SK-N-SH treated with all-trans-retinoic acid at 6 μM for 48 hours (cell line): ENCODE results near the gene PRRT2.

Experiments
- ATAC-seq: fragments of 200-7000 bp; cut with Tn5 transposase; 3 replicates; pipeline ENCODE4 v1.9.1; 2020; ENCODE audit warnings: mild to moderate bottlenecking, moderate library complexity
- ARNTL ChIP-seq: fragments of 450-650 bp; formaldehyde crosslinking; IDR thresholded peaks from 2 replicates; pipeline ENCODE4 v1.5.0; 2020; ENCODE audit warnings: low read depth, mild to moderate bottlenecking, moderate library complexity, borderline replicate concordance
- BACH2 ChIP-seq: fragments of 250-450 bp; sonication (Bioruptor Pico); IDR thresholded peaks from 2 replicates; pipeline ENCODE4 v1.9.0; 2021; ENCODE audit warnings: mild to moderate bottlenecking, borderline replicate concordance
- CREB5 ChIP-seq: fragments of 250-450 bp; sonication (Bioruptor Pico); IDR thresholded peaks from 2 replicates; pipeline ENCODE4 v1.5.1; 2020; ENCODE audit warnings: low read depth, mild to moderate bottlenecking, moderate library complexity
- CSRNP3 ChIP-seq: fragments of 250-450 bp; sonication (Bioruptor Pico); IDR thresholded peaks from 2 replicates; pipeline ENCODE4 v1.5.1; 2021; ENCODE audit warnings: mild to moderate bottlenecking, moderate library complexity
- ESRRG ChIP-seq: fragments of 250-450 bp; sonication (Bioruptor Pico); IDR thresholded peaks from 2 replicates; pipeline ENCODE4 v1.6.1; 2021; ENCODE audit warnings: mild to moderate bottlenecking
- GLIS3 ChIP-seq: fragments of 250-450 bp; sonication (Bioruptor Pico); IDR thresholded peaks from 2 replicates; pipeline ENCODE4 v1.5.0; 2020; ENCODE audit warnings: mild to moderate bottlenecking, moderate library complexity
- ISL1 ChIP-seq: fragments of 250-450 bp; sonication (Bioruptor Pico); IDR thresholded peaks from 2 replicates; pipeline ENCODE4 v2.1.2; 2022; ENCODE audit warnings: mild to moderate bottlenecking, moderate library complexity
- OSR1 ChIP-seq: fragments of 250-450 bp; sonication (Bioruptor Pico); IDR thresholded peaks from 2 replicates; pipeline ENCODE4 v1.8.0; 2022; ENCODE audit warnings: moderate library complexity, mild to moderate bottlenecking, inconsistent platforms
- POU6F1 ChIP-seq: fragments of 250-450 bp; sonication (Bioruptor Pico); IDR thresholded peaks from 2 replicates; pipeline ENCODE4 v1.8.0; 2021; ENCODE audit warnings: low read depth, mild to moderate bottlenecking, moderate library complexity, borderline replicate concordance
- PPARA ChIP-seq: fragments of 250-450 bp; sonication (Bioruptor Pico); IDR thresholded peaks from 2 replicates; pipeline ENCODE4 v1.5.0; 2020; ENCODE audit warnings: mild to moderate bottlenecking, borderline replicate concordance
- RARB ChIP-seq: fragments of 250-450 bp; sonication (Bioruptor Pico); IDR thresholded peaks from 2 replicates; pipeline ENCODE4 v1.8.0; 2021; ENCODE audit warnings: mild to moderate bottlenecking, moderate library complexity
- SNAI2 ChIP-seq: fragments of 250-450 bp; sonication (Bioruptor Pico); IDR thresholded peaks from 2 replicates; pipeline ENCODE4 v1.5.0; 2020; ENCODE audit warnings: mild to moderate bottlenecking, moderate library complexity
- TCF4 ChIP-seq: fragments of 250-450 bp; sonication (Bioruptor Pico); IDR thresholded peaks from 2 replicates; pipeline ENCODE4 v1.8.0; 2021; ENCODE audit warnings: mild to moderate bottlenecking, moderate library complexity, borderline replicate concordance
- TOX ChIP-seq: fragments of 250-450 bp; sonication (Bioruptor Pico); IDR thresholded peaks from 2 replicates; pipeline ENCODE4 v1.8.0; 2021; ENCODE audit warnings: mild to moderate bottlenecking, moderate library complexity, borderline replicate concordance
- TSHZ2 ChIP-seq: fragments of 250-450 bp; sonication (Bioruptor Pico); IDR thresholded peaks from 2 replicates; pipeline ENCODE4 v1.5.0; 2020; ENCODE audit warnings: mild to moderate bottlenecking, moderate library complexity
- ZFP3 ChIP-seq: fragments of 250-450 bp; sonication (Bioruptor Pico); IDR thresholded peaks from 2 replicates; pipeline ENCODE4 v1.5.0; 2020; ENCODE audit warnings: mild to moderate bottlenecking, moderate library complexity
- ZFP30 ChIP-seq: fragments of 450-650 bp; formaldehyde crosslinking; IDR thresholded peaks from 2 replicates; pipeline ENCODE4 v1.5.0; 2022; ENCODE audit warnings: mild to moderate bottlenecking, moderate library complexity
- ZNF565 ChIP-seq: fragments of 450-650 bp; formaldehyde crosslinking; conservative IDR thresholded peaks from 2 replicates; pipeline ENCODE4 v1.5.0; 2020; ENCODE audit warnings: low read depth, mild to moderate bottlenecking, moderate library complexity
- ZNF8 ChIP-seq: fragments of 450-650 bp; formaldehyde crosslinking; IDR thresholded peaks from 2 replicates; pipeline ENCODE4 v1.5.0; 2020; ENCODE audit warnings: mild to moderate bottlenecking, moderate library complexity

Gene PRRT2

GRCh38 chr16:29815032-29815721, 3.2 kb downstream of the PRRT2 start:
- no peak for ATAC-seq
- TF ChIP-seq CSRNP3 (CRISPR knock-in tag) = no peak
- TF ChIP-seq SNAI2 (CRISPR knock-in tag) = no peak
- no peak for TF ChIP-seq TSHZ2
- no peak for TF ChIP-seq ZNF8
- TF ChIP-seq OSR1 = no peak
- TF ChIP-seq ZFP3 (CRISPR knock-in tag) = no peak
- no peak for TF ChIP-seq ARNTL (CRISPR knock-in tag)
- no peak for TF ChIP-seq PPARA (CRISPR knock-in tag)

- ATAC-seq = peak; percentile 60
- TF ChIP-seq ZNF565 (CRISPR knock-in tag) (no peak), ARNTL (CRISPR knock-in tag) (no peak), POU6F1 (CRISPR knock-in tag) (no peak), RARB (CRISPR knock-in tag) (no peak), CSRNP3 (CRISPR knock-in tag) (no peak), ZFP3 (CRISPR knock-in tag) (no peak), SNAI2 (CRISPR knock-in tag) (no peak), GLIS3 (no peak), PPARA (CRISPR knock-in tag) (no peak), ISL1 (no peak), TOX (CRISPR knock-in tag) (no peak), ZNF8 (no peak), CREB5 (CRISPR knock-in tag) (no peak), BACH2 (no peak), TSHZ2 (no peak), ZFP30 (no peak), TCF4 (CRISPR knock-in tag) (no peak), OSR1 (no peak), ESRRG (CRISPR knock-in tag) (no peak)
Observed at GRCh38 chr16:29815793-29816693, 4.0 kb downstream of the PRRT2 start, which contains the start of gene PAGR1. PAGR1 (plus strand) TSS chr16:29816152; CDS start chr16:29816526, 374 bp downstream.
